HG02759 (cell line): Measurements from ENCODE around the gene PRICKLE1.
A peak's percentile ranks its signal among the peaks of the same experiment; 100 is the strongest.

Source experiments
- ATAC-seq: cut with Tn5 transposase; IDR thresholded peaks from one replicate; pipeline ENCODE4 v1.9.1; 2021; ENCODE audit warnings: mild to moderate bottlenecking, moderate library complexity; ENCODE audit not compliant: unreplicated experiment

Gene PRICKLE1

DNA sequence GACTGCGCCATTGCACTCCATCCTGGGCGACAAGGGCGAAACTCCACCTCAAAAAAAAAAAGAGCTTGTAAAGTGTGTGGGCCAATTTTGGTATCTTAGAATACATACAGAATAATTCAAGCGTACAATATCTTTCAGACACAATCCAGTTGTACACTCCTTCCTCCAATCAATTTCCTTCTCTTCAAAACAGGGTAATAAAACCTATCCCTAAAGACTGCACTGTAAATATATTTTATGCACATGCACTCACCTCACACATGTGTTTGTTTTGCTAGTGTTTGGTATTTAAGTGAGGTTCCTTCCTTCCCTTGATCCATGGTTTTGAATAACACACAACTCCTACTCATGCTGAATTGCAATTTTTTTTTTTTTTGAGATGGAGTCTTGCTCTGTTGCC lies 125.9 kb downstream of the PRICKLE1 start:
- ATAC-seq, result no peak

DNA sequence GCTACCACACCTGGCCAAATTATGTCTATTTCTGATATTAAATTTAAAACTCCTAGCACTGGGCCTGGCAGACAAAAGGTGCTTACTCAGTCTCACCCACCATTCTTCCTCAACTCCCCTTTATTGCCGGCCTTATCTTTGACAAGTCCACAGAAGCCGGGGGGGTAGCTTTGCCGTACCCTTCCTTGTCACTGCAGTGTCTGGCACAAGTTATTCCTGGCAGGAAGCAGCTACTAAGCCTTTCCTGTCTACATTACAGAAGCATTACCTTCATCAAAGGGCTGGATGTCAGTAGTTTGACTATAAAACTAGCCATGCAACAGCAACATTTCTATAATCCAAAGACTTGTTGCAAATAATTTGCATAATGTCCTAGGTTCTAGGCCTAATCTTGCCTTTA lies 127.1 kb downstream of the PRICKLE1 start:
- ATAC-seq, result no peak

DNA sequence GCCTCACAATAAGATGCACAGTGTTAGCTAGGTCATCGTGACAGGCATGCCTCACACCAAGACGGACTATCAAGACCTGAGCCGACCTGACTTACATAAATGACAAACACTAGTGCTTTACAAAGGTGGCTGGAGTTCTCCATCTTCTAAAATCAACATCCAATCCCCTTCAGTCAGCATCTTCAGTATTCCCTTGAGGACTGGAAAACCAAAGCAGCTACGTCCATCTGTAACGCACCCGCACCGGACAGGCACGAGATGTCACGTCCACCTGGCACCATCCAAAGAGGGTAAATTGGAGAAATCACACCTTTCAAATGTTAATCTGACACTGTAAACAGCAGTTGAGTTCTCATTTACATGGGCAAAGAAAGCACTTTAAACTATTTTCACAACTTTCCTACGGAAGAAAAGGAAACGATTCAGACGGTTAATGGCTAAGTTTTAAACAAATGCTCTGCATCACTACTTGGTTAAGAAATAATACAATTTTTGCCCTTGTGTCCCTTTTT lies 130.2 kb downstream of the PRICKLE1 start:
- no peak for ATAC-seq

DNA sequence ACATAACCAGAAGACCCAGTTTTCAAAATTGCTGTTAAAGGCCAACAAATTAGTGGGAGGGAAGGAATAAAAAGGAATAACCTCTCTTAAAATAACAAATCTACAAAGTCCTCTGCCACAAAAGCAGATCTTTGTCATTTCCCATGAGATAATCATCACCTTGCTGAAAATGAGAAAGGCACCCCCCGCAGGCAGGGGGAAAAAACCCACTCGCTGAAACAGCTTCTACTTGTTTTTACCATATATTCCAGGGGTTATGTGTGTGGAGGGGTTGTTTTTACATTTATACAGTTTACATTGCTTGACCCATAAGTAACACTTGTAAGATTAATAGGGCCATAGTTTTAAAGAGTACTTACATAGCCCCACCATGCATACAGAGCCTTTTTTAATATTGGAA lies 131.0 kb downstream of the PRICKLE1 start:
- no peak for ATAC-seq

DNA sequence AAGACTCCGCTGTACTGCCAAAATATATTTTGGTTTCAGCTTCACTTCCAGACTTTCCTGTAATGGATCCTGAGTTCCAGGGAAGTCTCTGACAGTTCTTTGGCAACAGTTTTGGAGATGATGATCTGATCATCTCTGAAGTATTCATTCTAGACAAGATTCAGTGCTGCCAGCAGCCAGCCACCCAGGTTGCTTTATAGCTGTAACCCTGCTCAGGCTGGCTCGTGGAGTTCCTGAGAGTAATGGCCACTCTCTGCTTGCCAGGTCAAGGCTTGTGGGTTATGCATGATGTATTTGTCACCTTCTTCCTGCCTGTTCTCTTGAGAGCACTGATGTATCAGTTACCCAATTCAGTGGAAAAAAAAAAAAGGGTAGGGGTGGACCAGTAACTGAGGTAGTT lies 139.3 kb downstream of the PRICKLE1 start:
- peak; percentile 47 for ATAC-seq

DNA sequence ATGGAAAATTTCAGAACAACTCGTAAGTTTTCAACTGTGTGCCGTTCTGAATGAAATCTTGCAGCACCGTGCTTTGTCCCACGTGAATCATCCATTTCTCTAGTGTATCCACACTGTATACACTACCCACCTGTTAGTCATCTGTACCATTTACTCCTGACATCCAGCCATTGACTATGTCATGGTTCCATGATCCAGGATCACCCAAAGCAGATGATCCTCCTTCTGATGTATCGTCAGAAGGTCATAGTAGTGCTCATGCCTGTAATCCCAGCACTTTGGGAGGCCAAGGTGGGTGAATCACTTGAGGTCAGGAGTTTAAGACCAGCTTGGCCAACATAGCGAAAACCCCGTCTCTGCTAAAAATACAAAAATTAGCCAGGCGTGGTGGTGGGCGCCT lies 140.7 kb downstream of the PRICKLE1 start:
- no peak for ATAC-seq

DNA sequence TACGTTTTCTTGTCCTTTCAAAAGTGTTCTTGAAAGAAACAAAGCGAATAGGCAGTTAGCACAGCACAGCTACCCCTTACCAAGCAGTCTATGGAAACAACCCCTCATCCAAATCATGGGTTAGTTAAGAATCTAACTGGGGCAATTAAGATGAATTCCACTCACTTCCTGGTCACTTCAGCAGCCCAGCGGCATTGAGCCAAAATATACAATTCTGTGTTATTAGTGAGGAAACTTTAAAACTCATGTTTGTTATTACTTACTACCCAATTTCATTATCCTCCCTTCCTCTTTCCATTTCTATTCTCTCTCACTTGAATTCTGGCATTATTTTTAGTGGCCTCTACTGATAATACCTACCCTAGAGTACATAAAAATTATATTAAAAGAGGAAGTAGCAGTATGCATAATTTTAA lies 142.2 kb downstream of the PRICKLE1 start:
- no peak for ATAC-seq

DNA sequence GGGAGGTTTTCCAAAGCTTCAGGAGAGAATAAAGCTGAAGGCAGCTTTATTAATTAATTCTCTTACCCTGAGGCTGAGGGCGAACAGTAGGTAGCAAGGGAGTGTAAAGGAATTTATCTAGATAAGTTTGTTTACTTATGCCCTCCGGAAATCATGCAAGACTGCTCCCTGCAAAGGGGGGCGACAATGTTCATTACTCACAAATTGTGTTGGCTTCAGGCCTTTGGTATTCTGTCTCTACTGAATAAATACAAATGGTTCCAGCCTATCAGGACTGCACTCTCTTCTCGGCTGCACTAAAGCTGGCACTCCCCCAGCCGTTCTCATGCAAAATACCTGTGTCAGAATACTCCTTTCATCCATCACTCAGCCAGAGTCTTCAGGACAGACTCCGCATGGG lies 142.8 kb downstream of the PRICKLE1 start:
- no peak for ATAC-seq

DNA sequence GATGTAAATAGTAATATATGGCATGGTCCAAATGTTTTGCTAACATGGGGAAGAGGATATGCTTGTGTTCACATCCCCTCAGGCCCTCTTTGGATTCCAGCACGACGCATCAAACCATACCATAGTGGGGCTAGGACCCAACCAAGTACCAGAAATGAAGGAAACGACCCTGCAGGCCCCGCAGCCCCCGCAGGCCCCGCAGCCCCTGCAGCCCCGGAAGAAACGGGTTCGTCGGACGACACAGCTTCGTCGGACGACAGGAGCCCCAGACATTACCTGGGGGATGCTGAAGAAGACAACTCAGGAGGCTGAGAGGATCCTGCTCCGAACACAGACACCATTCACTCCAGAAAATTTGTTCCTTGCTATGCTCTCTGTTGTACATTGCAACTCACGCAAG lies 143.7 kb downstream of the PRICKLE1 start:
- no peak for ATAC-seq

DNA sequence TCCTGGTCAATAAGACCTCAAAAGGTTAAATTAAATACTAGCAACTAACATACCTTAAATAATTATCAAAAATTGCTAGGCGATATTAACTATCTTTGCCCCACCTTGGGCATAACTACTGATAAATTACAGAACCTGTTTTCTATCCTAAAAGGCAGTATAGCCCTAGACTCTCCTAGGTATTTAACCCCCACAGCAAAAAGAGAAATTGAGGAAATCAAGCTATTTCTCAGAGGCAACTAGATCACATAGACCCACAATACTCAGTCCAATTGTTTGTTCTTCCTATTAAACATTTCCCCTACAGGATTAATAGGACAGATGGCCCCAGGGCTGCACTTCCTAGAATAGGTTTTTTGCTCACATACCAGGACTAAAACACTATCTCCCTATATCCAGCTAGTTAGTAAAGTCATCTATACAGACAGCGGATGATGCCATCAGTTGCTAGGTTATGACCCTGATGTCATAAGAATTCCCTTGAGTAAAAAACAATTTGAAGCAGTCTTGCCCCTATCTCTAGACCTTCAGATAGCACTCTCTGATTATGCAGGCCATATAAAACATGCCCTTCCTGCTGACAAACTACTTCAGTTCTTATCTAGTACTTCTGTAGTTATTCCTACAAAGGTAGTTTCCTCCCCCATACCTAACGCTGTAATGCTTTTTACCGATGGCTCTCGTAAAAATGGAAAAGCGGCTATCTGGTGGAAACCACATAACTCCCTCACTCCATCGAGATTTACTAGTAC lies 145.2 kb downstream of the PRICKLE1 start:
- ATAC-seq, result no peak

DNA sequence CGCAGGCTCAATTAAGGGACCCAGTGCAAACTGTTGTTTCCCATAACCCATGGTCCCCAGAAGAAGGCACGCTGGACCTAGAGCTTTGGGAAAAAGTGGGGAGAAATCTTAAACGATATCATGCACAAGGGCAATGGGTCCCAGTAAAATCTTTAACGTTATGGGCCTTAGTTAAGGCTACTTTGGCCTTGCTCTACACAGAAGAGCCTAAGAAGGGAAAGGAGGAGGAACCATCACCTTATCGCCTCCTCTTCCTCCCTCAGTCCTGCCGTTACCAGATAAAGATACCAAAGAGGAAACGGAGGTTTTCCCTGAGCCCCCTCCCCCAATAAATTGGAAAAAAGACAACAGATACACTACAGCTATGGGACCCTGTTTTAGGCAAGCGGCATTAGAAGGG lies 146.7 kb downstream of the PRICKLE1 start:
- ATAC-seq, result no peak

DNA sequence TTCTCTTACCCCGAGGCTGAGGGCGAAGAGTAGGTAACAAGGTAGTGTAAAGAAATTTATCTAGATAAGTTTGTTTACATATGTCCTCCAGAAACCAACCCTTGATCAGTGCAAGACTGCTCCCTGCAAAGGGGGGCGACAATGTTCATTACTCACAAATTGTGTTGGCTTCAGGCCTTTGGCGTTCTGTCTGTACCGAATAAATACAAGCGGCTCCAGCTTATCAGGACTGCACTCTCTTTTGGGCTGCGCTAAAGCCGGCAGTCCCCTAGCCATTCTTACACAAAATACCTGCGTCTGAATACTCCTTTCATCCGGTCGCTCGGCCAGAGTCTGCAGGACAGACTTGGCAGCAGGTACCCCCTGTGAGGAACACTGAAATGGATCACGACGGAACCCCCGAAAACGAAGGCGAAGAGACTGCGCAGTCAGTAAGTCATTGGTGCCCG lies 147.2 kb downstream of the PRICKLE1 start:
- ATAC-seq, result no peak

DNA sequence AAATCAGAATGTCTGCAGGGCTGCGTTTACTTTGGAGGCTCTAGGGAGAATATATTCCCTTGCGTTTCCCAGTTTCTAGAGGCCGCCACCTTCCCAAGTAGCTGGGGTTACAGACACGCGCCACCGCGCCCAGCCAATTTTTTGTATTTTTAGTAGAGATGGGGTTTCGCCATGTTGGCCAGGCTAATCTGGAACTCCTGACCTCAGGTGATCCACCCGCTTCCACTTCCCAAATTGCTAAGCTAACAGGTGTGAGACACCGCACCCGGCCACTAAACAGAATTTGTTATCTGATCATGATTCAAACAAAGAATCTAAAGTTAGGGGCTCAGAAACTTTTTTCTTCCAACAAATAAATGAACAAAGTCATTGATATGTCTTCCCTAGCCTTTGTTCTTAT lies 148.9 kb downstream of the PRICKLE1 start:
- no peak for ATAC-seq

DNA sequence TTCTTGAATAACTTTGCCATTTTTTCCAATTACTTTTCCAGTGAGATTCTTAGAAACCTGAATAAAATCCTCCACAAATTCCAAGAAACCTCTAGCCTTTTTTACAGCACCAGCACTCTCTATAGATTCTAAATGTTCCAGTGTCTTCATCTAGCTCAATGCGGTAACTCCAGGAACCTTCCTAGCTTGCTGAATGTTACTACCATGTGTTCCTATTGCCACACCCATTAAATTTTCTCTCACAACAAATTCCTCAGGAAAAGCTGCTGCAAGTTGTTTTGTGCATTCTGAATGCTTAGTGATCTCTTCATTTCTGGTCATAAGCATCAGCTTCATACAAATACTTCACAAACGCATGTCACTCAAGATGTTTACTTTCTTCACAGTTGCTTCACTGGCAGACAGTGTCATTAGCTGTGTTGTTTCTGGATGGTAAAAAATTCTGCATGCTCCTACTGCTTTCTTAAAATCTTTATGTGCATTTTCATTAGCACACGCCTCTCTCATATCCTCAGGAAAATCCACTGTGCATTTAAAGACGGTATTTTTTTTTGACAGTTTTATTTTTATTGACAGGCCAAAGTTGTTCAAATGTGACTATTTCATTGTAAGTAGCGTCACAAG lies 156.9 kb downstream of the PRICKLE1 start:
- no peak for ATAC-seq

DNA sequence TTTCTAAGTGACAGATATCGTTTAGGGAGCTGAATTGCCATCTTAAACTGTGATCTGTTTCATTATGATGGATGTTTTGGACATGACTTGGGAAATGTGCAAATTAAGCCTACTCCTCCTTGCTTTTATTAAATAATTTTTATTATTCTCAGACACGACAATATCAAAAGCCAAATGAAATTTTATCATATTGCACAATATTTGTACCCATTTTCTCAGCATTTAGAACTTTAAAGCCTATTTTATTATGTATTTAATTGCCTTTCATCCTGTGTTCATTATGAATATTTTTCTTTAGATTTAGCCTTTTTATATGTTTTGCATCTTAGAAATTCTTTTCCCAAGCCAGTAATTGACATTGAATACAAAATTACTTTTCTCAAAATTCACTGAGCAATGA lies 160.7 kb downstream of the PRICKLE1 start:
- ATAC-seq, result no peak

DNA sequence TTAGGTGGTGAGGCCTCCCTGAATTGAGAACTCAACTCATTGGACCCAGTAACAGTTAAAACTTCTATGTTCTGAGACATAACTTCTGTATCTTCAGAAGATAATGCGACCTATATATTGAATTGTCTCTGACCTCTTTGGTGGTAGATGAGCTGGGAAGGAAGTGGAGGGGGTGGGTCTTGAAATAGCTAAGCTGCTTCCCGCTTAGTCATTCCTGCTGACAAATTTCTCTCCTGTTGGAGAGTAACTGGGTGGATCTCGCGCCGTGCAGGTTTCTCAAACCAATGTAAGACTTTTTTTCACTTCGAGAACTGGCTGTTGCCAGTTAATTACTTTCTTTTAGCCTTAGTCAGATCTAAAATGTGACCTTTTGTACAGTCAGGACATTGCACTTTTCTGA lies 162.8 kb downstream of the PRICKLE1 start:
- ATAC-seq, result peak; percentile 45

DNA sequence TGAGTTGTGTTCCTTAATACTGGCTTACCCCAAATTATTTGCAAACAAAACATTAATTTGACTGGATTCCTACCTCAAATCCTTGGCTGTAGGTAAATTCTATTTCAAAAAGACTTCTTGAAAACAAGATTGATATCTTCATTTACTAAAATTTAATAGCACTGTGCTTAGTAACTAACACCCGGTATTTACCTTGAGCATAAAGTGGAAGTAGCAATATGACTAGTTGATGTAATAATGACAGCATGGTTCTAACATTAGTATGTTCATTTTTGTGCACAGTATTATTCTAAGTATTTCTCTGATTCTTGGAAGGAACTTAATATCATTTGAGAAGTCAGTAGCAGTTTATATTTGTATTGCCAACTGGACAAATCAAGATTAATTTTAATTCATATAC lies 166.8 kb downstream of the PRICKLE1 start:
- ATAC-seq, result peak; percentile 46

DNA sequence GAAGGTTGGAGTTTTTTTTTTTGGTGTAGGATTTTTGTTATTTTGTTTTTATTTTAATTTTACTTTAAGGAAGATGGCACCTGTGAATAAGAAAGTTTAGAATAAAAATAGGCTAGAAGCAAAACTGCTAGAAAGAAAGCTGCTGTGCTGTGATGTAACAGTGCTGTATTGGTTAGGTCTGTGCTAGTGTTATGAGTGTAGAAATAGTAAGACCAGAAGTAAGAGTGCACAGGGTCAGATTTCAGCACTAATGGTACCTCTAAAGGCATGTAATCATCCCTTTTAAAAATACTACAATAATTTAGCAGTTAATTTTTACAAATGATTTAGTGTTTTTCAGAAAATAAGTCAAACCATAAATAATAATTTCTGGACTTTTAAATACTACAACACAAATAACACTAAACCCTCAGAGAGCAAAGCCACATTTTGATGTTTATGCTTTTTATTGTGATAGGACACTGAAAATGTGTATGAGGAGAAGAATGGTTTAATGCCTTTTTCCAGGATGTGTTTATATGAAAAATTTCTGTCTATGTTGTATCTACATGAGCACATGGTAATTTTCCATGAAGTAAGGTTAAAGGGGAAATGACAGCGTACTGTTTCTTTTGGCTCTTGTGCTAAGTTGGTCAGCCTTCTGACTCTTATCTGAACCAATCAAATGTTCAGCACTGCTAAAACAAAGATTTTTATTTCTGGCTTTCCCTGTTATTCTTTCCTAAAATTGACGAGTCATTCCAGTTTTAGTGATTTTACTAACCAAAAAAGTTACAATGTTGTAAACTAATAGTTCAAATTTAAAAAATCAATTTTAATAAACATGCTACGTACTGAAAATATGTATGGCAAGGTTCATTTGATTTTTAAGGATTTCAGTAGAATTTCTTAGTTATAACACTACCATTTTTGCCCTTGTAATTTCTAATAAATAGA lies 167.4 kb downstream of the PRICKLE1 start:
- peak; percentile 86 for ATAC-seq

DNA sequence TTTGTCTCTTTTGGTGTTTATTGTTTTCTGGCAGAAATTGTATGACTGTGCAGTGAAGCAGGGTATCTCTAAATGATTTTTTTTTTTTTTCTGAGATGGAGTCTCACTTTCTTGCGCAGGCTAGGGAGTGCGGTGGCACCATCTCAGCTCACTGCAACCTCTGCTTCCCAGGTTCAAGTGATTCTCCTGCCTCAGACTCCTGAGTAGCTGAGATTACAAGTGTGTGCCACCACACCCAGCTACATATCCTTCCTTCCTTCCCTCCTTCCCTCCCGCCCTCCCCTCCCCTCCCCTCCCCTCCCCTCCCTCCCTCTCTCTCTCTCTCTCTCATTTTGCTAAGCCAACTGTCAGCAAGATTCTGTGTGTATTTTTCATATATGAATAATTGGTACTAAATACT lies 169.2 kb downstream of the PRICKLE1 start:
- ATAC-seq, result no peak

DNA sequence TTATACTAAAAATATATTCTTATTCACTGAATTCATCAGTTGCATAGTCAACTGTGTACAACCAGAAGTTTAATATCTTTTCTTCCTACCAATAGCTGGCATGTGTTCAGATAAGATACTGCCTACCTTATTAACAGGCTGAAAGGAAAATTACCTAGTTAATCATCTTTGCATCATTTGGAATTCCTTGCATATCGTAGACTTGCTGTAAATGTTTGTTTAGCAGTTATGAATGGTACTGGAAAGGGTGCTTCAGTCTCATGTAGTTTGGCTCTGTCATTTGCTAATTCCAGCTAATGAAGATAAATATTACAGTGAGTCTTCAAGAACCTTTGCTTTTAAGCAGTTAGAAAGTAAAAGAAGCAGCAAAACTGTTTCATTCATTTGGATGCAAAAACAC lies 179.2 kb downstream of the PRICKLE1 start:
- no peak for ATAC-seq

DNA sequence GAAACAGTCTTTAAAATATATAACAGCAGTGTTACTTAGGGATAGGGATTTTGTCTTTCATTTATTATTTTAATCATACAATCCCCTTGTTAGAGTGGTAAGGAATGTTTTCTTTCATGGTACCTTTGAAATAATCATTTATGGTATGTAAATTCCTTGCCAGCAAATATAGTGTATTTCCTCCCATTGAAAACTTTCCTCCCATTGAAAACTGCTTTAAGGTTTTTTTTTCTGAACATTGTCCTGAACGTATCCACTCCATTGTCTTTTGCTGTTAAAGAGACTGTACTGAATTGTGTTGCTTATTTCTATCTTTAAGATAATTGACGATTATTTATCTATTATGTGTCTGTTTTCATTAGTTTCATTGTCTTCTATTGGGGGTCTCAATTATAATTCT lies 180.1 kb downstream of the PRICKLE1 start:
- no peak for ATAC-seq
